HCEC 1CT (cell line): Measurements from ENCODE around the gene PRSS33.

ENCODE experiments used
- DNase-seq: peaks from one replicate; pipeline ENCODE4 v3.0.0-alpha.2; 2017

PRSS33 gene

GRCh38 chr16:2819939-2820835, 32.8 kb upstream of the PRSS33 start:
- DNase-seq, result no peak

DNA sequence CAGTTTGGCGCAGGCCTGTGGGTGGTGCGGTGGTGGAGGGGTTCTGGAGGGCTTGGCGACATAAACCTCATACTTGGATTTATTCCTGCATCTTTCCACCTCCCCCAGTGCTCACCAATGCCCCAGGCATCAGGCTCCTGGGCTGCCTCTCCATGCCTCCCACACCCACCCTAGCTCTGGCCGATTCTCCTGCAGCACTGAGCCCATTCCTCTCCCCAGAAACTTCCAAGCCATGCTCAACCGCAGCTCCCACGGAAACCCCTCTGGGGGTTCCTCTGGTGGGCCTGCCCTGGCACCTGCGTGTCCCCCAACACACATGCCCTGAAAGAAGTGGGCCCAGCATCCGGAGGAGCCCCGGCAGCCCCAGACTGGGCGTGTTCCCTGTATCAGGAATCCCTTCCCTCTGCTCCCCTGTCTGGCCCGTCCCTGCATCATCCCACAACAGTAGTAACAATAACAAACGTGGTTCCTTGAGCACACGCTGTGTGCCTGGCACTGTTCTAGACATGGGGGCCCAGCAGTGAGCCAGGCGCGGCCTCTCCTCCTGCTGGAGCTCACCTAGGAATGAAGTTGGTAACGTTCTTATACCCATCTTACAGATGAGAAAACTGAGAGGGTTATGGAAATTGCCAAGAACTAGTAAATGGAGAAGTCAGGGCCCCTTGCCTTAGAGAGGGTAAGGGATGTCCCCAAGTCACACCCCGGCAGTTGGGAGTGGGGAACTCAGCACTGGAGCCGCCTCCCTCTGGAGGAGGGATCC, 32.0 kb upstream of the PRSS33 start:
- no peak for DNase-seq

DNA sequence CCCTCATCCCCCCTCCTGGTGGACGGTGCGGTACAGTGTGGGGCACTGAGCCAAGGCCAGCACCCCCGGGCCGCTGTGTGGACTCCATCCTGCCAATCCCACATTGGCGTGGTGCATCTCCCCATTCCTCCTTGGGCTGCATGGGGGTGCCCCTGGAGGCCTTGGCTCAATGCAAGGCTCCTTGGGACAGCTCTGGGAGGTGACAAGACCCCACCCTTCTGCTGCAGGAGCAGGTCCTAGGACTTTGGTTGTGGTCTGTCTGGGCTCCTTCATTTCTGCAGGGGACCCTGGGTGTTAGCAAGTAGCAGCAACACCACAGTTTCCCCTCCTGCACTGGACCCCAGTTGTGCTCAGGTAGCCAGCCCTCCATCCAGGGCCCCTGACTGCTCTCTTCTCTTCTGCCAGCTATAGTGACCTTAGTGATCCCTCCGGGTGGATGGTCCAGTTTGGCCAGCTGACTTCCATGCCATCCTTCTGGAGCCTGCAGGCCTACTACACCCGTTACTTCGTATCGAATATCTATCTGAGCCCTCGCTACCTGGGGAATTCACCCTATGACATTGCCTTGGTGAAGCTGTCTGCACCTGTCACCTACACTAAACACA, 31.0 kb upstream of the PRSS33 start:
- no peak for DNase-seq

DNA sequence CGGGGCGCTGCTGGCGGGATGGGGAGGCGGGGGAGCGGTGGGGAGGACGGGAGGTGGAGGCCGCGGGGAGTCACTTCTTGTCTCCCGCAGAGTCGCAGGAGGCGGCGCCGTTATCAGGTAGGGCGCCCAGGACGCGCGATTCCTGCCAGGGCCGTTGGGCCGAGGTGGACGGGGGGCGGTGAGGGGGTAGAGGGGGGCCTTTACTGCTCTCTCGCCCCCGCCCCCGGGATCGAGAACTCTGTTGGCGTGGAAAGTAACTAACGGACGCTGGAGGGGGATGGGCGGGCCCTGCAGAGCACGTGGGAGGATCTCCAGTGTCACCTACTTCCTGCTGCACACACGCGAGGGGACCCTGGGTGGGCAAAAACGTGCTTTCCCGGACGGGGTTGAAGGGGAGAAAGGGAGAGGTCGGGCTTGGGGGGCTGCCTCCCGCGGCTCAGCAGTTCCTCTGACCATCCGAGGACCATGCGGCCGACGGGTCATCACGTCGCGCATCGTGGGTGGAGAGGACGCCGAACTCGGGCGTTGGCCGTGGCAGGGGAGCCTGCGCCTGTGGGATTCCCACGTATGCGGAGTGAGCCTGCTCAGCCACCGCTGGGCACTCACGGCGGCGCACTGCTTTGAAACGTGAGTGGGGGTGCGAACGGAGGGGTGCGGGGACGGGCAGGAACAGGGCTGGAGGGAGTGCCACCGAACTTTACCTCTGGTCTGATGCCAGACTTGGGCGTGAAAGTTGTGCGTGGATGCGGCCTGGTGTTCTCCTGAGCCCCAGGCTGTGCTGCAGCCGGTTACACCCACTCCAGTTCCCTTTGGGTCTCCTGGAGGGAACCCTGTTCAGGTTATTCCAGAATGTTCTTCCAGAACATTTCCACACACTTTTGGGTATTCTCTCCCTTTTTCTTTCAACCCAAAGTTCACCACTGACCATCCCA, 30.2 kb upstream of the PRSS33 start:
- no peak for DNase-seq

DNA sequence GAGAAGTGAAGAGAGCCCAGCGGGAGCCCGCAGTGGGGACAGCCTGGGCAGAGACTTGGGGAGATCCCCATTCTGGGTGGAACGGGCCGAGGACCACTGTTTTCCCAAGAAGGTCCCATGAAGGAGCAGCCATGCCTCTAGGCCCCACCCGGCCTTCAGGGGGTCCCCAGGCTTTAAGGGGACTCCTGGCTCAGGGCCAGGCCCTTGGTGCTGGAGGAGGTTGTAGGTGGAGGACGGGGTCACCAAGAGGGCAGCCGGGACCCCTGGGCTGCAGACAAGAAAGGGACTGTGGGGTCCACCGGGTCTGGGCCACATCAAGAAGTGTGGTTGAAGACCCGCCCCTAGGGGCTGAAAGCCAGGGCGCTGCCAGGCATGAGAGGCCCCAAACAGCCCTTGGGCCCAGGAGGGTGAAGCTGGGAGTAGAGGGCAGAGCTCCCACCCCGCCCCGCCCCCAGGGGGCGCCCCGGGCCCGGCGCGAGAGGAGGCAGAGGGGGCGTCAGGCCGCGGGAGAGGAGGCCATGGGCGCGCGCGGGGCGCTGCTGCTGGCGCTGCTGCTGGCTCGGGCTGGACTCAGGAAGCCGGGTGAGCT, 29.5 kb upstream of the PRSS33 start, which contains the start of gene PRSS21:
TSS of gene PRSS21 (plus strand) at position 487 of the 589 bp plus-strand sequence. CDS start at position 519, 32 bp downstream.
- no peak for DNase-seq

- DNase-seq, result no peak
Measured at GRCh38 chr16:2815299-2815771, 28.0 kb upstream of the PRSS33 start.

DNA sequence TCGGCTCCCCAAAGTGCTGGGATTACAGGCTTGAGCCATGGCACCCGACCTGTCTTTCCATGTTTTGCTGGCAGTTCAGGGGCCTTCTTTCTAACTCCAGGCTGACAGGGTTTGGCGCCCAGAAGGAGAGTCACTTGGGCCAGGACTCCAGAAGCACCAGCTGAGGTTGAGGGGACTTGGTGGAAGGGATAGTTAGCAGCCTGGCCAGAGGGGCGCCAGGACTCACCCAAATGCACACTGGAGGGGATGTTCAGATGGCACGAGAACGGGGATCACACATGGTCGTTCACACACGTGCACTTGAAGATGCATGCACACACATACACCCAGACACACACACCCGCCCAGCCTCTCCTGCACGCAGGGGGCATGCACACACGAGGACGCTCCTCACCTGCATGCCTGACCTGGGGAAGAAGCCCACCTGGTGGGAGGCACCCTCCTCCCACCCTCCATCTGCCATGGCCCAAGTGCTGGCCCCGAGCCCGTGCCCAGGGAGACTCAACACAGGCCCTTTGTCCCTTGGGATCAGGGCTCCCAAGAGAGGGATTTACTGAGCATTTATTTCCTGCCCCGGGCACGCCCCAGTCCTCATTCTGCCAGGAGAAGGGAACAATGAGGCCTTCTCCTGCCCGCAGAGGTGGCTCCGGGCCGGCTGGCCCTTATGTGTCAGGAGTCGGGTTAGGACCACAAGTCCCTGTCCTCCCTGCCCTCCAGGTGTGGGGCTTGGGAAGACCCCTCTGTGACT, 27.4 kb upstream of the PRSS33 start:
- no peak for DNase-seq

DNA sequence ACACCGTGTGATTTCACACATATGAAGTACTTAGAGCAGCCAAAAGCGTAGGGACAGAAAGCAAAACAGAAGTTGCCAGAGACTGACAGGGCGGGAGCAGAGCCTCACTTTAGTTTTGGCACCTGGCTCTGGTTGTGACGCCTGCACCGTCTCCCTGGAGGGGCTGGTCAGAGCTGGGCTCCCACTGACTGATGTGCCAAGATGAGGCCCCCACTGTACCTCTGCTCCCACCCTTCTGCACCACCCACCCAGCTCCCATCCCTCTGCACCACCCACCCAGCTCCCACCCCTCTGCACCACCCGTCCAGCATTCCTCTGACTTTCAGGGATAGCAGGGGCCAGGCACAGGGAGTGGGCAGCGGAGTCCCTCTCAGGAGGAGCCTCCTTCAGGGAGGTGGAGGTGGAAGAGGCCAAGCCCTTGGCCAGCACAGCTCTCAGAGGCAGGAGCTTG, 26.4 kb upstream of the PRSS33 start:
- no peak for DNase-seq

DNA sequence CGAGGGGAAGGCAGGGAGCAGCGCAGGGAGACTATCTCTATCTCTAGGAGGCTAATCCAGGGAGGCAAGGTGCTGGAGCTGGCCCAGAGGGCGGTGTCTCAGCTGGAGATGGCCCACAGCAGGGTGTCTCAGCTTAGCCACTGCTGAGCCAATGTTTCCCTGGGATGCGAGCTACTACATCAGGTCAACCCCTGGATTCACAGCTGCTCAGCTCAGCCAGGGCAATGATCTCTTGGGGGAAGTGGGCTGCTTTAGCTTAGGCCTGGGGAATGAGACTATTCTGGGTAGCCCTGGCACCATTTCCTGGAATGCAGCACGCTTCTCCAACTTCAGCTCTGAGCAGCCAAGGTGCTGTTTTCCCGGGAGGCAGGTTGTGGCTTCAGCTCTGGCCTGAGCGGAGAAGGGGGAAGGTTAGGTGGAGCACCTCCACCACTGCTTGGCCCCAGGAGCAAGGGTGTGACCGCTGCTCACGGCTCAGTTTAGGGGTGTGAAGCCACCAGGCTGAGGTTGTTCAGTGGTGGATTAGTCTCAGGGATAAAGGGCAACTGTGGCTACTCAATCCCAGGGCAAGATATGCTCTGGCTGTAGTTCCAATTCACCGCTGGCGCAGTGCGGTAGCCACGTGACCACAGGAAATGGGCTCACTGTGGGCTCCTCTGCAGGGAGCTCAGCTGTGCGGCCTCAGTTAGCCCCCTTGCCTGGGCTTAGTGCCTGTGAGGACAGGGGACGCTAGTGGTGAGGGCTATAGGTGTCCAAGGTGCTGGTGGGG, 24.5 kb upstream of the PRSS33 start:
- no peak for DNase-seq

- DNase-seq, result no peak
Measured at GRCh38 chr16:2810651-2811050, 23.3 kb upstream of the PRSS33 start.

- DNase-seq, result no peak
Measured at GRCh38 chr16:2809149-2809760, 21.9 kb upstream of the PRSS33 start.

- DNase-seq, result no peak
Measured at GRCh38 chr16:2808181-2808580, 20.8 kb upstream of the PRSS33 start.

GRCh38 chr16:2806286-2806685, 18.9 kb upstream of the PRSS33 start:
- DNase-seq, result no peak

- DNase-seq, result no peak
Measured at GRCh38 chr16:2804728-2805127, 17.4 kb upstream of the PRSS33 start.

GRCh38 chr16:2803545-2804195, 16.3 kb upstream of the PRSS33 start:
- DNase-seq, result no peak

DNA sequence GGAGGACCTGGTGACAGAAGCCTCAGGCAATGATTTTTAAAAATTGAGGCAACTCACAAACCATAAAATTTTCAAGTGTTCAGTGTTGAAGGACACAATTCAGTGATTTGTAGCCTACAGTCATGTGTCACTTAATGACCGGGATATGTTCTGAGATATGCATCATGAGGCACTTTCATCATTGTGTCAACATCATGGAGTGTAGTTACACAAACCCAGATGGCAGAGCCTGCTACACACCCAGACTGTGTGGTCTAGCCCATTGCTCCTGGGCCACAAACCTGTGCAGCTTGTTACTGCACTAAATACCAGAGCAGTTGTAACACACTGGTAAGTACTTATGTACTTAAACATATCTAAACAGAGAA, 12.5 kb upstream of the PRSS33 start:
- DNase-seq, result peak; percentile 17

DNA sequence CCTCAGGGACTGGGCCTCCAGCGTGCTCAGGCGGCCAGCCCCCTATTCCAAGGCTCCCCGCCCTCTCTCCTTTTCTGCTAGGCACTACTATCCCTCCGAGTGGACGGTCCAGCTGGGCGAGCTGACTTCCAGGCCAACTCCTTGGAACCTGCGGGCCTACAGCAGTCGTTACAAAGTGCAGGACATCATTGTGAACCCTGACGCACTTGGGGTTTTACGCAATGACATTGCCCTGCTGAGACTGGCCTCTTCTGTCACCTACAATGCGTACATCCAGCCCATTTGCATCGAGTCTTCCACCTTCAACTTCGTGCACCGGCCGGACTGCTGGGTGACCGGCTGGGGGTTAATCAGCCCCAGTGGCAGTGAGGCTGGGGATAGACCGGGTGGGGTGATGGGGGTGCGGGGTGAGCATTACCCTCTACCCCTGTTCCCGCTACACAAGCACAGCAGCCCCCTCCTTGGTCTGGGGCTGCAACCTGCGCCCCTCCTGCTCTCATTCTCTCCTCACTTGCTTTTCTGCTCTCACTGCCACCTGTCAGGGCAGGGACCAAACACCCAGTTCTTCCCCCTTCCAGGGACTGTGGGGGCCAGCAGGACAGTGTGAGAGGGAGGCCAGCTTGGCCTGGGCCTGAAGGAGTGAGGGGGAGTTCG, 12.0 kb upstream of the PRSS33 start:
- DNase-seq, result no peak

- DNase-seq, result no peak
Measured at GRCh38 chr16:2798723-2799204, 11.4 kb upstream of the PRSS33 start.
